ENCODE results near the gene CDKN1C.

CDKN1C gene

DNA sequence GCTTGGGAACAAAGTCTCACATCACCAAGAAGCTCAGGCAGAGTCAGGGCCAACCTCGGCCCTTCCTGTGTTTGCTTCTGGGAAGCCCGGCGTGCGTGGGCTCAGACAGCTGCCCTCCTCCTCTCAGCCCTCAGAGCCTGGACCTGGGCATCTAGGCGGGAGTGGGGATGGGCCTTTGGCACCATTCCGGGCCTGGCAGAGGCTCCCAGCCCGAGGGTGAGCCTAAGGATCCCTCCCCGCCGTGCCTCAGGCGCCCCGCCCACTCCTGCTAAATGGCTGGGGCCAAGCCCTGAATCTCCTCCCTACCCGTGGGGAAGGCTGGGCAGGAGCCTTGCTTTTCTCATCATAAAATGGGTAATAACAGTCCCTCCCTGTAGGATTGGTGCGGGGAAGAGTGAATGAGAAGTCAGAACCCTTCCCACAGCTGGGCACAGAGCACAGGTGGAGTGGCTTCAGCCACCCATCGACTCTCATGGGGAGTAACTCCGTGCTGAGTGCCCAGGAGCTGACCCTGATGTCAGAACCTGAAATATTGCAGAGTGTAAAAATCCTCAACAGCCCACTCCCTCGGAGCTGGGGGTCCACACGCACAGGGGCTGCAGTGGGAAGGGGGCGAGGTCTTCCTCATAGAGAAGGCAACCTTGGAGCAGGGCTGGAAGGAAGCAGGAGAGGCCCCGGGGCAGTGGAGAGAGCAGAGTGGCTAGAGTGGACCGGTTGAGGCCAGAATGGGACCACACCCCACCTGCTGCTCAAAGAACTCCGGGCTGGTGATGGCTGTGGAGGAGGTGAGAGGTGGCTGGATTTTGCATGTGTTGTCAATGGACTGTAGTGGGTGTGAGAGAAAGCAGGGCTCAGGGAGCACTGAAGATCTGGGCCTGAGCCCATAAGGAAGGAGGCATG is 18.8 kb upstream of the CDKN1C start:
- TF ChIP-seq ZNF70 (CRISPR knock-in tag; IDR thresholded peaks at IDR 0.05): no peak
- TF ChIP-seq ESRRG (CRISPR knock-in tag; IDR thresholded peaks at IDR 0.05): no peak
- TF ChIP-seq OSR1 (CRISPR knock-in tag; IDR thresholded peaks at IDR 0.05): no peak
- TF ChIP-seq ZNF8 (CRISPR knock-in tag; IDR thresholded peaks at IDR 0.05): no peak
- TF ChIP-seq, protein P1, sequence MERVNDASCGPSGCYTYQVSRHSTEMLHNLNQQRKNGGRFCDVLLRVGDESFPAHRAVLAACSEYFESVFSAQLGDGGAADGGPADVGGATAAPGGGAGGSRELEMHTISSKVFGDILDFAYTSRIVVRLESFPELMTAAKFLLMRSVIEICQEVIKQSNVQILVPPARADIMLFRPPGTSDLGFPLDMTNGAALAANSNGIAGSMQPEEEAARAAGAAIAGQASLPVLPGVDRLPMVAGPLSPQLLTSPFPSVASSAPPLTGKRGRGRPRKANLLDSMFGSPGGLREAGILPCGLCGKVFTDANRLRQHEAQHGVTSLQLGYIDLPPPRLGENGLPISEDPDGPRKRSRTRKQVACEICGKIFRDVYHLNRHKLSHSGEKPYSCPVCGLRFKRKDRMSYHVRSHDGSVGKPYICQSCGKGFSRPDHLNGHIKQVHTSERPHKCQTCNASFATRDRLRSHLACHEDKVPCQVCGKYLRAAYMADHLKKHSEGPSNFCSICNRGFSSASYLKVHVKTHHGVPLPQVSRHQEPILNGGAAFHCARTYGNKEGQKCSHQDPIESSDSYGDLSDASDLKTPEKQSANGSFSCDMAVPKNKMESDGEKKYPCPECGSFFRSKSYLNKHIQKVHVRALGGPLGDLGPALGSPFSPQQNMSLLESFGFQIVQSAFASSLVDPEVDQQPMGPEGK (CRISPR knock-in tag; IDR thresholded peaks at IDR 0.05; ENCODE audit: borderline replicate concordance): no peak
- TF ChIP-seq, protein P2, sequence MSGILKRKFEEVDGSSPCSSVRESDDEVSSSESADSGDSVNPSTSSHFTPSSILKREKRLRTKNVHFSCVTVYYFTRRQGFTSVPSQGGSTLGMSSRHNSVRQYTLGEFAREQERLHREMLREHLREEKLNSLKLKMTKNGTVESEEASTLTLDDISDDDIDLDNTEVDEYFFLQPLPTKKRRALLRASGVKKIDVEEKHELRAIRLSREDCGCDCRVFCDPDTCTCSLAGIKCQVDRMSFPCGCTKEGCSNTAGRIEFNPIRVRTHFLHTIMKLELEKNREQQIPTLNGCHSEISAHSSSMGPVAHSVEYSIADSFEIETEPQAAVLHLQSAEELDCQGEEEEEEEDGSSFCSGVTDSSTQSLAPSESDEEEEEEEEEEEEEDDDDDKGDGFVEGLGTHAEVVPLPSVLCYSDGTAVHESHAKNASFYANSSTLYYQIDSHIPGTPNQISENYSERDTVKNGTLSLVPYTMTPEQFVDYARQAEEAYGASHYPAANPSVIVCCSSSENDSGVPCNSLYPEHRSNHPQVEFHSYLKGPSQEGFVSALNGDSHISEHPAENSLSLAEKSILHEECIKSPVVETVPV (CRISPR knock-in tag; IDR thresholded peaks at IDR 0.05): no peak
- TF ChIP-seq TCF4 (CRISPR knock-in tag; IDR thresholded peaks at IDR 0.05; ENCODE audit: borderline replicate concordance): no peak
- no peak for TF ChIP-seq ZFP3 (CRISPR knock-in tag; IDR thresholded peaks at IDR 0.05)
- no peak for TF ChIP-seq BACH2 (CRISPR knock-in tag; IDR thresholded peaks at IDR 0.05; ENCODE audit: borderline replicate concordance)
- TF ChIP-seq RARB (CRISPR knock-in tag; IDR thresholded peaks at IDR 0.05): no peak
- no peak for TF ChIP-seq ISL1 (CRISPR knock-in tag; IDR thresholded peaks at IDR 0.05)
- TF ChIP-seq ZFP30 (CRISPR knock-in tag; IDR thresholded peaks at IDR 0.05): no peak
- TF ChIP-seq, protein P3, sequence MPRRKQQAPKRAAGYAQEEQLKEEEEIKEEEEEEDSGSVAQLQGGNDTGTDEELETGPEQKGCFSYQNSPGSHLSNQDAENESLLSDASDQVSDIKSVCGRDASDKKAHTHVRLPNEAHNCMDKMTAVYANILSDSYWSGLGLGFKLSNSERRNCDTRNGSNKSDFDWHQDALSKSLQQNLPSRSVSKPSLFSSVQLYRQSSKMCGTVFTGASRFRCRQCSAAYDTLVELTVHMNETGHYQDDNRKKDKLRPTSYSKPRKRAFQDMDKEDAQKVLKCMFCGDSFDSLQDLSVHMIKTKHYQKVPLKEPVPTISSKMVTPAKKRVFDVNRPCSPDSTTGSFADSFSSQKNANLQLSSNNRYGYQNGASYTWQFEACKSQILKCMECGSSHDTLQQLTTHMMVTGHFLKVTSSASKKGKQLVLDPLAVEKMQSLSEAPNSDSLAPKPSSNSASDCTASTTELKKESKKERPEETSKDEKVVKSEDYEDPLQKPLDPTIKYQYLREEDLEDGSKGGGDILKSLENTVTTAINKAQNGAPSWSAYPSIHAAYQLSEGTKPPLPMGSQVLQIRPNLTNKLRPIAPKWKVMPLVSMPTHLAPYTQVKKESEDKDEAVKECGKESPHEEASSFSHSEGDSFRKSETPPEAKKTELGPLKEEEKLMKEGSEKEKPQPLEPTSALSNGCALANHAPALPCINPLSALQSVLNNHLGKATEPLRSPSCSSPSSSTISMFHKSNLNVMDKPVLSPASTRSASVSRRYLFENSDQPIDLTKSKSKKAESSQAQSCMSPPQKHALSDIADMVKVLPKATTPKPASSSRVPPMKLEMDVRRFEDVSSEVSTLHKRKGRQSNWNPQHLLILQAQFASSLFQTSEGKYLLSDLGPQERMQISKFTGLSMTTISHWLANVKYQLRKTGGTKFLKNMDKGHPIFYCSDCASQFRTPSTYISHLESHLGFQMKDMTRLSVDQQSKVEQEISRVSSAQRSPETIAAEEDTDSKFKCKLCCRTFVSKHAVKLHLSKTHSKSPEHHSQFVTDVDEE (CRISPR knock-in tag; IDR thresholded peaks at IDR 0.05): no peak
- ATAC-seq: no peak

DNA sequence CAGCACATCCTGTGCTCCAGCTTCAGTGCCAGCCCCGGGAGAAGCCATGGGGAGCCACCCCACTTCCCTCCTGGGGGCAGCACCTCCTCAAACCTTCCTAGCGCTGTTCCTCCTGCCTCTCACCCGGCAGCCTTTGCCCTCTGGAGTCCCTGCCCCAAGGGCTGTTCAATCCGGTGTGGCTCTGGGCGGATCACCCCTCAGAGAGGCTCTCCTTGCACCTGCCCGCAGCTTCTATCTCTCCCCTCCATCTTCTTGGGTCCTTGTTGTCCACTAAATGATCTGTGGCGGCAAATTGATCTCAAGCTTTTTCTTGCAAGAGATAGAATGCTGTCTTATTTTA is 18.1 kb upstream of the CDKN1C start:
- no peak for ATAC-seq
- TF ChIP-seq BACH2 (CRISPR knock-in tag; IDR thresholded peaks at IDR 0.05; ENCODE audit: borderline replicate concordance) (no peak), RARB (CRISPR knock-in tag; IDR thresholded peaks at IDR 0.05) (no peak), ESRRG (CRISPR knock-in tag; IDR thresholded peaks at IDR 0.05) (no peak), SNAI2 (CRISPR knock-in tag; IDR thresholded peaks at IDR 0.05) (no peak), ZC3H10 (CRISPR knock-in tag; IDR thresholded peaks at IDR 0.05) (no peak), TCF4 (CRISPR knock-in tag; IDR thresholded peaks at IDR 0.05; ENCODE audit: borderline replicate concordance) (no peak), PPARA (CRISPR knock-in tag; IDR thresholded peaks at IDR 0.05; ENCODE audit: borderline replicate concordance) (no peak), OSR1 (CRISPR knock-in tag; IDR thresholded peaks at IDR 0.05) (no peak)
- TF ChIP-seq, protein P3 (CRISPR knock-in tag; IDR thresholded peaks at IDR 0.05): no peak
- TF ChIP-seq, protein P2 (CRISPR knock-in tag; IDR thresholded peaks at IDR 0.05): no peak
